Activated CD4-positive, alpha-beta memory T cell treated with anti-CD3 and anti-CD28 coated beads for 36 hours (primary cell): Measurements from ENCODE around the gene OR4L1. TPM values are rescaled to one million over a fixed set of nuclear protein-coding genes. Genes with fewer than 3 reads are reported as not detected.

Source experiments
- total RNA-seq, 2 experiments: library from RNA; stranded (reverse); gene quantifications; one replicate each; pipeline ENCODE4 v1.2.3, GENCODE V29; 2021

The OR4L1 gene
- total RNA-seq, 2 experiments from 2014 or later, result not detected

Other genes with a start within 250 kb of the OR4L1 start
- gene OR4K2, start 184.9 kb upstream of the OR4L1 start, total RNA-seq, result not detected
- not detected for gene OR4K5, start 139.4 kb upstream of the OR4L1 start, total RNA-seq
- not detected for gene OR4K1, start 129.1 kb upstream of the OR4L1 start, total RNA-seq
- not detected for gene OR4K15, start 84.5 kb upstream of the OR4L1 start, total RNA-seq
- gene OR4Q2, start 57.9 kb upstream of the OR4L1 start, total RNA-seq, result not detected
- not detected for gene OR4K14, start 40.7 kb upstream of the OR4L1 start, total RNA-seq
- gene OR4K13, start 24.0 kb upstream of the OR4L1 start, total RNA-seq, result not detected
- gene OR4K17, start 50.7 kb downstream of the OR4L1 start, total RNA-seq, result not detected
- gene OR4N5, start 78.8 kb downstream of the OR4L1 start, total RNA-seq, result not detected
- gene OR11G2, start 130.9 kb downstream of the OR4L1 start, total RNA-seq, result not detected
- not detected for gene OR11H6, start 163.7 kb downstream of the OR4L1 start, total RNA-seq
- gene OR11H7, start 168.9 kb downstream of the OR4L1 start, total RNA-seq, result not detected
- not detected for gene OR11H4, start 179.2 kb downstream of the OR4L1 start, total RNA-seq
- gene TTC5, start 245.9 kb downstream of the OR4L1 start, total RNA-seq, result 10 to 100 TPM; 19.0 to 22.7 TPM